Activated T-helper 9 cell treated with anti-CD3 and anti-CD28 coated beads, Interleukin-2, amount 50 U/mL, for 16 hours (primary cell): ENCODE results near the gene SOX18.
A peak's percentile ranks its signal among the peaks of the same experiment; 100 is the strongest.

ENCODE experiments used
- DNase-seq: peaks from one replicate; pipeline ENCODE4 v3.0.0-alpha.2; 2020; ENCODE audit warnings: low read depth

Gene SOX18

DNA sequence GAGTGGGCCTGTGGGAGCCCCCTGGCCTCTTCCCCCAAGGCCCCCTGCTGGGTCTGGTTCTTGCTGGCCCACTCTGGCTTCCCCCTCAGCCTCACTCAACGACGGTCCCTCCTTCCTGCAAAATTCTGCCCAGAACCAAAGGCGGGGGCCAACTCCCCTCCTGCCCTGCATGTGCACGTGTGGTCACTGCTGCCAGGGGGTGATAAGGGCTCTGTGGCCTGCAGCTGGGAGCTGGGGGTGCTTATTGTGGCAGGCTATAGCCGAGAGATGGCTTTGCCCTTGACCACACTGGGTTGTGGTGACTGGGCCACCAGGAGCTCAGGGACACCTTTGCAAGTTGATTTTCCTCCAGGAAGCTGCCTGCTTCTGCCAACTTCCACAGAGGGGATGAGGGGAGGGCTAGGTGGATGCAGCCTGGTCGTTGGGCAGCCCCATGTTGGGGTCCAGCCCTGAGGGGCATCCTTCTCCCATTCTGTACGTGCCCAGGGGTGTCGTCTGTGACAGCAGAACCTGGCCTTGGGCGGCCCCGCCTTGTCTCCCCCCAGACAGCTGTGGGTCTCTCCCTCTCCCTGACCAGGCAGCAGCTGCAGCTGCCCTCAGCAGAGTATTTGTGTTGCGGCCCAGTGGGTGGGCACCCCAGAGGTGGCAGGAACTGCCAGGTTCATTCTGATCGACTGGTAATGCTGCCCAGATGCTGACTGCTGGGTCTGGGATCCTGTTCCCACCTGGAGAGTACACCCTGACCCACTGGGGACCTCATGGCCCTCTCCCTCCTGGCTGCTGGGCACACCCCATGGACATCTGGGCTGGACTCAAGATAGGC, 19.2 kb upstream of the SOX18 start:
- no peak for DNase-seq

DNA sequence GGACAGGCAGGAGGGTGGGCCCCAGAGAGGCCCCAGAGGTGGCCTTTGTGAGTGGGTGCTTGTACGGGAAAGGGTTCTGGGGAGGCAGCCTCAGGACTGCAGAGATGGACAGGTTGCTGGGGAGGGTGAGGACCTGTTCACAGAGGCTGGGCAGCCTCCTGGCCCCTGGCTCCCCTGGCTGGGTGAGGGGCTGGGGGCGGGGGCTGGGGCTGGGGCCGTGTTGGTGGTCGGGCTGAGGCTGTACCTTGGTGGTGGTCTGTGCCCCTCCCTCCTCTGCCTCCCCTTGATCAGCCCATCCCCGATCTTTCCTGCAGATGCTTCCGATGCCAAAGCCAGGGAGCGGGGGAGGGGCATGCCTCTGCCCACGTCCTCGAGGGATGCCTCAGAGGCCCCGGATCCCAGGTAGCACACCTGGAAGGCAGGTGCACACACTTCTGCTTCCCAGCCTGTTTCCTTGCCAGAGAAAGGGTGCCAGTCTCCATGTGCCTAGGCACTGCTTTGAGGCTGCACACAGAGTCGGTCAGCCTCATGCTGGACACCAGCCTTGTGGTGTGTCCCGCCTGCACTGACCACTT, 18.4 kb upstream of the SOX18 start:
- no peak for DNase-seq

DNA sequence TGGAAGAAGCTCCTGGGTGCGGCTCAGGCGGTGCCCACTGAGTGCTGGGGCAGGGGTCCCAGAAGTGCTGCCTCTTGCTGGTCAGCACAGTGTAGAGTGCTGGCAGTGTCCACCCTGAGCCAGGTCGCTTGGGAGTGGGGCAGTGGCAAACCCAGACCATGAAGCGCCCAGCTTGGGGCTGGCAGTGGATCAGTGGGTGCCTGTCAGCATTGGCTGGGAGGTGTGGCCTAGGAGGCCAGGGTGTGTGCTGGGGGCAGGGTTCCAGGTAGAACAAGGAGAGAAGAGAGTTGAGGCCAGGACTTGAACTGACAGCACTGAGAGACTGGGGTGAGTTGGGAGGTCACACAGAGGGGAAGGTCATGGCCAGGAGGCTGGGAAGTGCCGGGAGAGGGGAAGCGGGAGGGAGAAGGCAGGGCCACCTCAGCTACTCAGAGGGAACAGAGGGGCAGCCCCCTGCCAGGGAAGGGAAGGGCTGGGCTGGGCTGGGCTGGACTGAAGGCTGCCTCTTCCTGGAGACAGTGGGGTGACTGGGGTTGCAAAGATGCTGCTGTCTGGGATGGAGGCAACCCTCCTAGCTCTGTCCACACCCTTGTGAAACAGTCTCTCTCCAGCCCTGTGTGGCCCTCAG, 17.7 kb upstream of the SOX18 start:
- DNase-seq, result no peak

DNA sequence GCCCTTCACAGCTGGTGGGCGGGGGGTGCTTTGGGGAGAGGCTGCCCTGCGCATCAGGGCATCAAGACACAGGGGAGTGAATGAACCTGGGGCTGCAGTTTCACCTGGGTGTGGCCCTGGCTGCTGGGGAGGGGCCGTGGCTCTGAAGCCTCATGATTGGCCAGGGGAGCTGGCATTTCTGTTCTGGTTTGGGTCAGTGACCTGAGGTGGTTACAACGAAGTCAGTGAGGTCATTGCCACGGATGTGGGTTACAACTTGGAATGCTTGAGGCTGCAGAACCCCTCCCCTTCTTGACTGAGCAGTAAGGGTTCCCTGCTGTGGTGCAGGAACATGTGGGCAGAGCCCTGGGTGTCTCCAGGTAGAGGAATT, 16.5 kb upstream of the SOX18 start:
- DNase-seq, result no peak

DNA sequence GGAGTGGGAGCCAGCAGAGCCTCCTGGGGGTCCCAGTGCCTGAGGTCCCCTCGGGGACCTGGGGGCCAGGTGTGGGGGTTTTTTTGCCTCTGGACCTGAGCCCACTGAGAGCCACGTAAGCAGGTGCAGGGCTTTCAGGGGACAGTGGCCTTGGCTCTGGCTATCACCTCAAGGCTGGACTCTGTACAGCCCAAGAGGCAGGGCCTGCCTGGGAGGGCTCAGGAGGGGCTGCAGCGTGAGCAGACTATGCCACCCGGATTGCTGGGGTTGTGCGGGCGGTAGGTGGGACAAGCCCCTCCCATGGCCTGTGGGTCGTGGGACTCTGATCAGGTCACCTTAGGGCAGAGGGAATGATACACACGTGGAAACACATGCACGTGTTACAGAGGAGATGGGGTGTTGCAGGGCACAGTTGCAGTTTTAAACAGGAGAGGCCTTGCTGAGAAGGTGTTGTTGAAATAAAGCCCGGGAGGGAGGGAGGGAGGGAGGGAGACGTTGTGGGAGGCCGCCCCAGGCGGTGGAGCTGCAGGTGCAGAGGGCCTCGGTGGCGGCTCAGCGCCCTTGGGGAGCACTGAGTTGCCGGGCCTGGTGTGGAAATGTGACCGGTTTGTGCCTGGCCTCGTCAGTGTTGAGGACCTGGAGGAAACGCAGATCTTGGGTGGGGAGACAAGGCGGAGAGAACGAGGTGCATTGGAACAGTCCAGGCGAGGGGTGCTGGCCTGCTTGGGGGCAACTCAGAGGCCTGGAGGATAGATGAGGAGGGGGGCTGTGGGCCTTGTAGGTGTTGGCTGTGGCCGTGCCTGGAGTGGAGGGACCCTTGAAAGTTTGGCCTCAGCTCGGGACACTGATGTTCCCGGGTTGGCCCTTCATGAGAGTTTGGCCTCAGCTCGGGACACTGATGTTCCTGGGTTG, 15.9 kb upstream of the SOX18 start:
- no peak for DNase-seq

DNA sequence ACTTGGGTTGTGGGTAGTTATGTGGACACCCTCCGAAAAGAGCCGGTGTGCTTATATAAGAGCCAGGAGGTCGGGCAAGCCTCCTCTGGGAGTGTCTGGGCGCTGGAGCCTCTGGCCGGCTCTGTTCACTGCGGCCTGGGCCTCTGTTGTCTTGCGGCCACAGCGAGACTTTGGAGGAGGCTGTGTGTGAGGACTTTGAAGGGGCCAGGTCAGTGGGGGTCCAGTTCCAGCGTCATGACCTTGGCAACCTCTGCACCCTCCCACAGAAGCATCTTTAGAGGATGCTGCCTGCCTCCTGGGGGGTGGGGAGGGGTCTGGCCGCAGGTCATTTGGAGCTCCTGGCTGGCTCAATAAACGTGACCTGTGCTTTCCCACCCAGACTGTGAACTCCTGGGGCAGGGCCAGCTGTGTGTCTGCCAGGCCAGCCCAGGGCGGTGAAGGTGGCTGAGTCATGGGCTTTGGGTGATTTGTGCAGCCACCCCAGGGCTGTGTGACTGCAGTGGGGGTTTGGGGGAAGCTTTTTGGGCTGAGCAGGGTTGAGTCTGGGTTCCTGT, 14.8 kb upstream of the SOX18 start:
- DNase-seq, result no peak

DNA sequence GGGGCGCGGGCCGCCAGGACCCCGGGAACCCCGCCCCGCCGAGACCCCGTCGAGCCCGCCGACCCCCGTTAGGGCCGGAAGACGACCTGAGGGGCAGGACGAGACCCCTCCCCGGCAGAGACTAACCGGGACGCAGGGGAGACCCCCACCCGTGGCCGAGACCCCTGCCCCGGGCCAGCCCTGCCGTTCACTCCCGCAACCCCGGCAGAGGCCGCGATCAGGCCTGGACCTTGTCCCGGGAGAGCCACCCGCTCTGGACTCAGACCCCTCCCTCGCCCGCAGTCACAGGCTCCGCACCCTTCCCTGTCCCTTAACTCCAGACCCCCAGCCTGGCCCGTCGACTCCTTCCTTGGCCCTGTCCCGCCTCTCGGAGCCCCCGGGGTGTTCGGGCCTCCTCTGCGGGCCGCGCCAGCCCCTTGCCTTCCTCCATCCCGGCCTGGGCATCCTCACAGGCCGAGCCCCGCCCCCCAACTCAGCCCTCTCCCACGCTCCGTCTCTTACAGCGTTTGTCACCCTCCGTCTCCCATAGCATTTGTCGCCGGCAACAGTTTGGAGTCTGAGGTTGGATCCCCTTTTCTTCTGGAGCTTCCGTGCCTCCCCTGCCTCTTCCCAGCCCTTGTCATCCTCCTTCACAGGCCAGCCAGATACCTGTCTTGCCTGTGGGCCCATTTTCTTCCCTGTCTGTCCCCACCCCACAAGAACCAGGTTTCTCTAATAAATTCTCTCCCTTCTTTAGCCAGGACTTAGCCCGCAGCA, 14.1 kb upstream of the SOX18 start:
- peak; percentile 31 for DNase-seq

DNA sequence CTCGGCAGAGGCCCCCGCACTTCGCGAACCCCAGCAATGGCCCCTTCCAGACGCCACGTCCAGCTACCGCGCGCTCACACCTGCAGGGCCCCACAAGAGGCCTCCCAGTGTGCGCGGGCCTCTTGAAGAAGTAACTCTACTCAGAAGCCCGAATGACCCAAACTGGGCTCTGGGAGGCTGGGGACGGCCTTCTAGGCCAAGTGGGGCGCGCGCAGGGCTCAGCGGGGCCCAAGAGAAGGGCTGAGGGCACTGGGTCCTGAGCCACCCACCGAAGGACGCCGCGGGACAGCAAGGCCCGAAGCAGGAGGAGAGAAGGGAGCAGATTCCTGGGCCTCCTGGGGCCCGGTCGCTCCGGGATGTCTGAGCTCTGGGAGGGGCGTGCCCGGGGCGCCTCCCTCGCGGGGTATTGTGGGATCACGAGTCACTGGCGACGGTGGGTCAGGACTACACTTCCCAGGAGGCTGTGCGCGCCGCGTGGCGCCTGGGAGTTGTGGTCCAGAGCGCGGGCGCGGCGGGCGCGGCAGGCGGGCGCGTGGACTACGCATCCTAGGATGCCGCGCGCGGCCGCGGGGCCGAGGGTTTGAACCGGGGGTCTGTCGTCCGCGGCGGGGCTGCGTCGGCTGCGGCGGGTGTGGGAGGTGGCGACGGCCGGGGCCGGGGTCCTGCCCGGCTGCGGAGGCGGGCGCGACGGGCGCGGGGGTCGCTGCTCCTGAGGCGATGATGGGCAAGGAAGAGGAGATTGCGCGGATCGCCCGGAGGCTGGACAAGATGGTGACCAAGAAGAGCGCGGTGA, 13.4 kb upstream of the SOX18 start, which contains the start of gene TCEA2:
TCEA2 (plus strand) TSS at position 603 of the 793 bp plus-strand sequence; CDS start at position 718, 115 bp downstream.
- DNase-seq, result peak; percentile 93

DNA sequence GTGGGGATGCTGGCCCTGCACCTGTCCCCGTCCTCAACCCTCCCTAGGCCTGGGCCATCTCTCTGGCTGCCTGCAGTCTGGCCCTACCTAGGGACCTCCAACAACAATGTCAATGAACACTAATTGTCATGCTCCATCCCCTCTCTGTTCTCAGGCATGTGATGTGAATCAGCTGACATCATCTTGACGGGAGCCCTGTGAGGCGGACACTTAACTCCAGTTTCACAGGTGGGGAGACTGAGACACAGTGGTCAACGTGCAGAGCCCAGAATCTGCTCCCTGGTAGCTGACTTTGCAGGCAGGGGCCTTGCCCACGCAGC, 12.8 kb upstream of the SOX18 start:
- DNase-seq, result no peak

DNA sequence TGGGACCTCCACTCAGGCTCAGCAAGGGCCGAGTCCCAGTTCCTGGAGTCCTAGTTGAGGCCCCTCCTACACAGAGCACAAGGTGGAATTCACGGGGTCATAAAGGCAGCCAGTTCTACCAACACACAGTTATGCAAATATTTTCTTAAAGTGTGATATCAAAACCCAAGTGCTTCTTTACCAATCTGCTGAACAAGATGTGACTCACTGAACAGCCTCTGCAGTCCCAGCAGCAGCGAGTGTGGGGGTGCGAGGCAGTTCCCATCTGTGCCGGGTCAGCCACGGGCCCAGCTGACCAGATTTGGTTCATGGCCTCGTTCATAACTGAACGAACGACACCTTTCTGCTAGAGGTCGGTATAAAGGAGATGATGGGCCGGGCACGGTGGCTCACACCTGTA, 9.1 kb upstream of the SOX18 start:
- no peak for DNase-seq

DNA sequence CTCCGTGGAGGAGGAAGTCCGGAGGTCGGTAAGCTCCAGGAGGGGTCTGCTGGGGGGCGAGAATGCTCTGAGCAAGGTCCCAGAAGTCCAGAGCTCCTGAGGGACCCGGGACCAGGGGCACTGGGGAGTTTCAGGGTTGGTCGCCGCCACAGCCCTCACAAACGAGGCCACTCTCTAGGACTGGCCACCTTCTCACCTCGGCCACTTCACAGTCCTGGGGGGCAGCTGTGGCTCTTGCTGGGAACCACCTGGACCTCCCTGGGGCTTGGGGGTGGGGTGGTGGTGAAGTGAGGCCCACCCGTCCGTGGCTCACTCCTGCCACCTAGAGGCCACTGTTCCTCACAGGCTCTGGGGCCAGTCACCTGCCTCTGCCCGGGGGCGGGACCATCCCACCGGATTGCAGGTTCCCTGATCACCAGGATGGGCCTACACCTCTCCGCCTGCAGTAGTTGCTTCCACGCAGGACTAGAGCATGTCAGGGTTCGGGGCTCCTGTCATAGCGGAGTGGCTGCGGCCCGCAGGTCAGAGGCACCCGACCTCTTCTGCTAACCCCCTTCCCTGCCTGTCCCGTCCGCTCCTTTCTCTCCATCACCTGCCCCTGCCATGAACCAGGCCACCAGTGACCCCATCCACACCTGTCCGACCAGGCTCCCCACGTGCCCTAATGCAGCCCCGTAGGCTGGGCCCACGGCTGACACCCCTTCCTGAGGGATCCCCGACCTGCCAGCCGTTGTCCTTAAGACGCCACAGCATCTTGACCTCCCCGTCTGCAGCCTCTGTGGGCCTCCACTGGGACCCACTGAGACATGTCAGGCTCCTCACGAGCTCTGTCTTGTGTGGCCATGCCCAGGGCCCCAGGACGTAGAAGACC, 8.4 kb upstream of the SOX18 start:
- DNase-seq, result peak; percentile 69

DNA sequence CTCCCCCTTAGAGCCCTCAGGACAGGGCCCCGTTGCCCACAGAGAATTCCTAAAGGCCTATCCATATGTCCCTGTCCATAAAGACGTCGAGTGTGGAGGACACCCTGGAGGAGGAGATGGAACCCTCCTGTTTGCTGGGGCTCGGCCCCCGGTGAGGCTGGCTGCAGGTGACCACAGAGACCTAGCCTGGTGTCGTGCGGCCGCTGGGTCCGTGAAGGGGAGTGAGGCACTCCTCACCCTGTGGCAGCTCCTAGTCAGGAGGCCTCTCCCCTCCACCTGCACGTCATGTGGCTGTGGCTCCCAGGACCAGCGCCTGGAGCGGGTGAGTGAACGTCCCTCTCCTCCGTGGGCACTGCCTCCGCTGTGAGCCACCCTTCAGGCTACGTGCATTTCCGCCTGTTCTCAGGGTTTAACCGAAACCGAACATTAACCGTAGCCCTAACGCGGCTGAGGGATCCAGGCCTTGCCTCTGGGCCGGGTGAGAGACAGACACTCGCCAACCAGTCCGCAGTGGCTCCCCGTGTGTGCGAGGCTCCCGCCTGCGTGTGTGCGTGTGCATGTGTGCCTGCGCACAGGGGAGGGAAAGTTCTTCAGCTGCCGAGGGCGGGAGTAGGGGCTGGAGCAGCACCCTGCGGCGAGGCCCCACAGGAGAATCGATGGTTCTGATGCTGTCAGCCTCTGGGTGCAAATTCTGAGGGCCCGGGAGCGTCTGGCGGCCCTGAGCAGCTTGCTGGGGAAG, 7.6 kb upstream of the SOX18 start:
- DNase-seq, result no peak

DNA sequence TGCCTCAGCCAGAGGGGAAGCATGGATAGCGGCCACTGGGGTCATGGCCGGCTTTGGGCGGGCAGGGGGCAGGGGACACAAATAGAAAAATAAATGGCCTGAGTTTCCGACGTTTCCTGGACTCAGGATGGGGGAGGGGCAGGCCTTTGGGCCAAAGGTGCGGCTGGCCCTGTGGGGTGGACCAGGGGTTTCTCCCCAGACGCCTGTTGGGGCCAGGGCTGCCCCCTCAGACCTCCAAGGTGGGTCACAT, 7.1 kb upstream of the SOX18 start:
- no peak for DNase-seq

DNA sequence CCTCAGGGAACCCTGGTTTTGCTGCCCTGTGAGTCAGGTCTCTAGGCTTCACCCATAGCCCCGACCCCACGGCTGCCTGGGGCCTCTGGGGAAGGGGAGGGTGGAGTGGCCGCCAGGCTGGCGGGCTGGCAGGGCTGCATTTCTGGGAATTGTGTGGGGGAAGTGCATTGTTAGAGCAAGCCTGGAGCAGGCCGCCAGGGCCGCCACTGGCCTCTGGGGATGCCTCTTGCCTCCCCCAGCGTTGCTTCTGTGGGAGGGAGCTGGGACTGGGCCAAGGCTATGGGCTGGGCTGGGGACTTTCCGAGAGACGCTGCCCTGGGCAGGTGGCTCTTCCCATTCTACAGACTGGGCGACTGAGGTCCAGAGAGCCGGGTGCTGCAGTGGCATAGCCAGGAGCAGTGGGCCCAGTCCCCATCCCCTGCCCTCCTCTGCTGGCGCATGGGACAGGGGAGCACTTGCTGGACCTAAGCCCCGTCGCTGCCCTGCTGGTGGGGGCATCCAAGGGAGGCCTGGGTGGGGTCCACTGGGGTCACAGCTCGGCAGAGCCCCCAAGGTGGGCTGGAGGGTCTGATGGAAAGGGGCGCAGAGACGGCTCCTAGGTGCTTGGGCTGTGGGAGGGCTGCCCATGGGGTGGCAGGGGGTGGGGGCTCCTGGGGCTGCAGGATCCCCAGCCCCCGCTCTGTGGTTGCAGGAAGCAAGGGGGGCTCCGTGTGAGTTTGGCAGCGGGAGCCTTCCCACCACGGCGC, 6.6 kb upstream of the SOX18 start:
- no peak for DNase-seq

DNA sequence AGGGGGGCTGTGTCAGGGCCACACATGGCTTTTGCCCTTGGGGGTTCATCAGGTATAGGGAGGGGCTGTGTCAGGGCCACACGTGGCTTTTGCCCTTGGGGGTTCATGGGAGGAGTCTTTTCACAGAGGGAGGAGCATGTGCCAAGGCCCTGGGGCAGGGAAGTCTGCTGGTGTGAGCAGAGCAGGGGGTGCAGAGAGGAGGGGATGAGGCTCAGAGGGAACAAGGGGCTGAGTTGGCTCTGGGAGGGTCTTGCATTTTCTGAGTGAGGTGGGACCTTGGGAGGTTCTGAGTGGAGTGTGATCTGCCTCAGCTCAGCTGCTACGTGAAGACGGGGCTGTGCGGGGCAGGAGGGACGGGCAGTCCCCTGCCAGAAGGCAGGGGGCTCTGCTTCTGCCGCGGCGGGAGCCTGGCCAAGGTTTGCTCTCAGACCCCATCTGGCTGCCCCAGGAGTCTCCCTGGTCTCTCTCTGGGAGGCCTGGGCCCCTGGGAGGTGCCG, 6.0 kb upstream of the SOX18 start:
- DNase-seq, result no peak

DNA sequence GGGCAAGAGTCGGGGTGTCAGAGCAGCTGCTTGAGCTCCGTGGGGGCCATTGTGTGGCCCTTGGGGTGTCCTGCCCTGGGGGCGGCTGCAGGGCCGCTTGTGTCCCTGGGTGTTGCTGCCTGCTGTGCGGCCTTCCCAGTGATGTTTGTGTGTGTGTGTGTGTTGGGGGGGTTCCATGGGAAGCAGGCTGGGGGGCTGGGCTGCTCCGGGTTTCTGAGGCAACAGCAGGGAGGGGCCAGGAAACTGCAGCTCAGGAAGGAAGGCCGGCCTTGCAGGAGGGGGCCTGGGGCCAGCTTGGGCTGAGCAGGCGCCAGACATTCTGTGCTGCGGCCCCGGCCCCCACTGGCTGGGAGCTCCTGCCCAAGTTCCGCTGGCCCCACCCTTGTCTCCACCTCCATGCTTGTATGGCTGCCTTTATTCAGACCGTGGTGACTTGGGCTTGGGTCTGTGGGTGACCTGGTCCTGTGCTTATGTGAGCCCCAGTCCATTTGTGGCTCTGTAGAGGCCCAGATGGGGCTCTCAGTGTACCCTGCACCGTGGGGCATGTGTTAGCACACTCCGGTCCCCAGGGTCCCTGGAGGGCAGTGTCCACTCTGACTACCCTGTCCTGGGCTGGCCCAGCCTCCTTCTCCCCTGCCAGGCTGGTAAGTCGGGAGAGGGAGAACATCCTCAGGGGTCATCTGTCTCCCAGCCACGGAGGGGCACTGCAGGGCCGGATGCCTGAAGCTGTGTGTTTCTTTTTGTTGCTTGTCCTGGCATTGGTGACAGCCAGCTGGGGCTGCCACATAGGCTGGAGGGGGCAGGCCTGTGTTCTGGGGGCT, 4.6 kb upstream of the SOX18 start:
- DNase-seq, result no peak
